Astrocyte (in vitro differentiated cells and primary cell): ENCODE results near the gene HLCS. TPM values are rescaled to one million over a fixed set of nuclear protein-coding genes. Genes with fewer than 3 reads are reported as not detected.

ENCODE experiments used
- DNase-seq: peaks from one replicate; pipeline ENCODE4 v3.0.0-alpha.2; 2010; ENCODE audit warnings: low read depth
- FAIRE-seq: peaks from 2 replicates; lab custom pipeline; 2011; peaks lifted over from hg19 to GRCh38; lab: Jason Lieb, UNC
- H2AFZ ChIP-seq: 2 replicates; pipeline ENCODE4 v1.6.0; 2012; ENCODE audit warnings: low read depth, low read length, inconsistent platforms
- H3K27ac ChIP-seq: 2 replicates; pipeline ENCODE4 v1.5.1; 2011; ENCODE audit warnings: low read depth, low read length, inconsistent platforms
- H3K27me3 ChIP-seq: 2 replicates; pipeline ENCODE4 v1.6.0; 2011; ENCODE audit warnings: low read length, inconsistent platforms; ENCODE audit not compliant: insufficient read depth
- H3K36me3 ChIP-seq: 2 replicates; pipeline ENCODE4 v1.5.1; 2011; ENCODE audit warnings: low read length, inconsistent platforms; ENCODE audit not compliant: insufficient read depth
- H3K4me1 ChIP-seq: 2 replicates; pipeline ENCODE4 v1.5.1; 2011; ENCODE audit warnings: low read length, inconsistent platforms; ENCODE audit not compliant: insufficient read depth
- H3K4me2 ChIP-seq: 2 replicates; pipeline ENCODE4 v1.6.0; 2012; ENCODE audit warnings: low read length, inconsistent platforms
- H3K4me3 ChIP-seq: 2 replicates; pipeline ENCODE4 v1.5.1; 2011; ENCODE audit warnings: low read depth, mild to moderate bottlenecking, low read length, inconsistent platforms; ENCODE audit not compliant: insufficient read depth
- H3K79me2 ChIP-seq: 2 replicates; pipeline ENCODE4 v1.6.0; 2012; ENCODE audit warnings: mild to moderate bottlenecking, low read length, inconsistent platforms; ENCODE audit not compliant: insufficient read depth
- H3K9ac ChIP-seq: 2 replicates; pipeline ENCODE4 v1.6.0; 2012; ENCODE audit warnings: mild to moderate bottlenecking, low read length, inconsistent platforms
- H3K9me3 ChIP-seq: 2 replicates; pipeline ENCODE4 v1.5.1; 2012; ENCODE audit warnings: low read depth, mild to moderate bottlenecking, low read length, inconsistent platforms; ENCODE audit not compliant: insufficient read depth
- H4K20me1 ChIP-seq: 2 replicates; pipeline ENCODE4 v1.6.0; 2012; ENCODE audit warnings: low read length, inconsistent platforms; ENCODE audit not compliant: insufficient read depth
- H3K27ac Mint-ChIP-seq: one replicate; pipeline ENCODE4 v1.8.0; 2021; ENCODE audit warnings: mild to moderate bottlenecking, mixed read lengths; ENCODE audit not compliant: unreplicated experiment
- H3K27me3 Mint-ChIP-seq: one replicate; pipeline ENCODE4 v1.8.0; 2021; ENCODE audit warnings: low read depth, mixed read lengths; ENCODE audit not compliant: unreplicated experiment
- H3K36me3 Mint-ChIP-seq: one replicate; pipeline ENCODE4 v1.8.0; 2021; ENCODE audit warnings: low read depth, mixed read lengths; ENCODE audit not compliant: unreplicated experiment
- H3K4me1 Mint-ChIP-seq: one replicate; pipeline ENCODE4 v1.8.0; 2021; ENCODE audit warnings: low read depth, mixed read lengths; ENCODE audit not compliant: unreplicated experiment
- H3K4me3 Mint-ChIP-seq: one replicate; pipeline ENCODE4 v1.8.0; 2021; ENCODE audit warnings: mild to moderate bottlenecking, moderate library complexity, mixed read lengths; ENCODE audit not compliant: unreplicated experiment
- H3K9me3 Mint-ChIP-seq: one replicate; pipeline ENCODE4 v1.8.0; 2021; ENCODE audit warnings: mild to moderate bottlenecking, mixed read lengths; ENCODE audit not compliant: unreplicated experiment
- EZH2 ChIP-seq: IDR thresholded peaks from 2 replicates; pipeline ENCODE4 v1.6.1; 2012; ENCODE audit warnings: mild to moderate bottlenecking, low read length, inconsistent platforms; ENCODE audit not compliant: insufficient read depth
- total RNA-seq: library from RNA; stranded (reverse); gene quantifications from 2 replicates; pipeline ENCODE4 v1.2.1, GENCODE V29; 2021
- TF ChIP-seq, protein P1 (sequence below): IDR thresholded peaks from 2 replicates; pipeline ENCODE4 v1.5.1; 2011; ENCODE audit warnings: low read depth, mild to moderate bottlenecking, inconsistent platforms, low read length, moderate library complexity; ENCODE audit not compliant: insufficient read depth

The HLCS gene
- total RNA-seq, 1 donor from 2014 or later, result 20.9 TPM

DNA sequence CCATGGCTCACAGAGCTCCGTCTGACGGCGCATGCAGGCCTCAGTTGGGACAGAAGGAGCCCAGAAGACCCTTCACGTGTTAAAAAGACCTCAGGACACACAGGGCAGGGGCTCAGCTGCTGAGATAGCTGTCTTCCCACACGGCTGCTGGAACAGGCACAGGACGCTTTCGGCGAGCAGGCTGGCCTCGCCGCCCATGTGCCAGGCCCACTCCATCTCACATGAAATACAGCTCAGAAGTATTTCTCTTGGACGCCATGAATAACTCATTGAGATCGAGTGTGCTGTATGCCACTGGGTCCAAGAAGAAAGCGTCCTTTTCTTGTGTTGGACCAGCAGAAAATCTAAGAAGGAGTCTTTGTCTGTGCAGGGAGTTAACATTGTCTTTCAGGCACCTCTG is 198.0 kb downstream of the HLCS start:
- peaks cover 21% of the 10 kb centered on the region for H3K4me1 ChIP-seq
- no peaks in the 10 kb centered on the region for H4K20me1 ChIP-seq
- H3K4me2 ChIP-seq, result peak overlapping the region; percentile 55
- Mint-ChIP-seq H3K9me3 (no peaks in the 10 kb centered on the region), H3K4me3 (no peak overlapping the region), H3K4me1 (peaks cover 3% of the 10 kb centered on the region), H3K36me3 (peaks cover 8% of the 10 kb centered on the region), H3K27ac (no peak overlapping the region), H3K27me3 (no peaks in the 10 kb centered on the region)
- no peaks in the 10 kb centered on the region for H3K36me3 ChIP-seq
- no peak for FAIRE-seq
- no peaks in the 10 kb centered on the region for H3K27me3 ChIP-seq
- no peak overlapping the region for H3K27ac ChIP-seq
- no peak overlapping the region for H3K4me3 ChIP-seq
- no peak overlapping the region for H2AFZ ChIP-seq
- no peaks in the 10 kb centered on the region for H3K79me2 ChIP-seq
- TF ChIP-seq, protein P1, sequence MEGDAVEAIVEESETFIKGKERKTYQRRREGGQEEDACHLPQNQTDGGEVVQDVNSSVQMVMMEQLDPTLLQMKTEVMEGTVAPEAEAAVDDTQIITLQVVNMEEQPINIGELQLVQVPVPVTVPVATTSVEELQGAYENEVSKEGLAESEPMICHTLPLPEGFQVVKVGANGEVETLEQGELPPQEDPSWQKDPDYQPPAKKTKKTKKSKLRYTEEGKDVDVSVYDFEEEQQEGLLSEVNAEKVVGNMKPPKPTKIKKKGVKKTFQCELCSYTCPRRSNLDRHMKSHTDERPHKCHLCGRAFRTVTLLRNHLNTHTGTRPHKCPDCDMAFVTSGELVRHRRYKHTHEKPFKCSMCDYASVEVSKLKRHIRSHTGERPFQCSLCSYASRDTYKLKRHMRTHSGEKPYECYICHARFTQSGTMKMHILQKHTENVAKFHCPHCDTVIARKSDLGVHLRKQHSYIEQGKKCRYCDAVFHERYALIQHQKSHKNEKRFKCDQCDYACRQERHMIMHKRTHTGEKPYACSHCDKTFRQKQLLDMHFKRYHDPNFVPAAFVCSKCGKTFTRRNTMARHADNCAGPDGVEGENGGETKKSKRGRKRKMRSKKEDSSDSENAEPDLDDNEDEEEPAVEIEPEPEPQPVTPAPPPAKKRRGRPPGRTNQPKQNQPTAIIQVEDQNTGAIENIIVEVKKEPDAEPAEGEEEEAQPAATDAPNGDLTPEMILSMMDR, result no peak
- no peak for TF ChIP-seq EZH2
- DNase-seq, result no peak
- H3K9me3 ChIP-seq, result no peaks in the 10 kb centered on the region
- H3K9ac ChIP-seq, result no peak overlapping the region

DNA sequence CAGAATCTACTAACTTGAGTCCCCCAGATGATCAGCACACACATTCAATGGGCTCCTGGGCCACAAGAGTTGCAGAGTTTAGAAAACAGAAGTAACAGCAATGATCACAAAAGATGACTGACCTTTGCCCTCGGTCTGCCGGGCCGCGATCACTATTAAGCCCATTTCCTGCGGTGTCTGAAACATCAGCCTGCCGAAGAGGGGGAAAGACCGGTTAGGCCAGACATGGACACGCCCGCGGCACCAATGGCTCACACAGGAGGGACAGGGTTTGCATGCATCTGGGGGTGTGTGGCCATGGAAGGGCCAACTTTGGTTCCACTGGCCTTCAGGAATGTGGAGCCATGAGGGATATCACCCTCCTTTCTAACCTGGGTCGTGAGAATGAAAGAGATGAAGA is 199.4 kb downstream of the HLCS start:
- Histone ChIP-seq H2AFZ (no peak overlapping the region), H3K4me2 (no peak overlapping the region), H4K20me1 (no peaks in the 10 kb centered on the region), H3K27me3 (no peaks in the 10 kb centered on the region), H3K27ac (no peak overlapping the region), H3K9ac (no peak overlapping the region), H3K79me2 (no peaks in the 10 kb centered on the region), H3K9me3 (no peaks in the 10 kb centered on the region), H3K4me1 (peaks cover 14% of the 10 kb centered on the region), H3K36me3 (no peaks in the 10 kb centered on the region), H3K4me3 (no peak overlapping the region)
- no peak for TF ChIP-seq EZH2
- TF ChIP-seq, protein P1, result no peak
- H3K4me1 Mint-ChIP-seq, result peaks cover 3% of the 10 kb centered on the region
- no peaks in the 10 kb centered on the region for H3K27me3 Mint-ChIP-seq
- H3K27ac Mint-ChIP-seq, result no peak overlapping the region
- FAIRE-seq, result no peak
- H3K36me3 Mint-ChIP-seq, result peaks cover 13% of the 10 kb centered on the region
- H3K9me3 Mint-ChIP-seq, result no peaks in the 10 kb centered on the region
- no peak for DNase-seq
- H3K4me3 Mint-ChIP-seq, result no peak overlapping the region

DNA sequence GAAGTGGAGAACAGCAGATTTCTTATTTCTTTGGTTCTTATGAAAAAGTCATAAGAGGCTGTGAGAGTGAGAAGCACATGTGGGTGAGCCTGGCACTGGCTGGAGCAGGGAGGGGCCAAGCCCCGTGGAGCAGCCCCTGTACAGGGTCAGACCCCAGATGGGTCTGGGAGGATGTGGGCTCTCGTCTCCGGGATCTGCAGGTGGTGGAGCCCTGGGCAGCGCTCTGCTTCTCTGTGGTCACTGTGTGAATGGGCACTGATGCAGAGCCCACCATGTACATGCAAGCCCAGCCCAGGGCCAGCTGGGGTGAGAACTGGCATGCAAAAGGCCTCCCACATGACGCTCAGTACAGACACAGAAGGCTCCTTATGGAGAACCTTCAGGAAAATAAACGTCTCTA is 200.0 kb downstream of the HLCS start:
- Mint-ChIP-seq H3K36me3 (peaks cover 13% of the 10 kb centered on the region), H3K4me3 (no peak overlapping the region), H3K27me3 (no peaks in the 10 kb centered on the region), H3K9me3 (no peaks in the 10 kb centered on the region), H3K4me1 (peaks cover 3% of the 10 kb centered on the region), H3K27ac (no peak overlapping the region)
- DNase-seq (no peak), FAIRE-seq (no peak)
- no peak overlapping the region for H3K27ac ChIP-seq
- H3K36me3 ChIP-seq, result no peaks in the 10 kb centered on the region
- H3K27me3 ChIP-seq, result no peaks in the 10 kb centered on the region
- H2AFZ ChIP-seq, result no peak overlapping the region
- H3K9ac ChIP-seq, result no peak overlapping the region
- peaks cover 14% of the 10 kb centered on the region for H3K4me1 ChIP-seq
- H3K9me3 ChIP-seq, result no peaks in the 10 kb centered on the region
- H4K20me1 ChIP-seq, result no peaks in the 10 kb centered on the region
- H3K79me2 ChIP-seq, result no peaks in the 10 kb centered on the region
- H3K4me2 ChIP-seq, result no peak overlapping the region
- no peak overlapping the region for H3K4me3 ChIP-seq
- TF ChIP-seq, protein P1, result no peak
- TF ChIP-seq EZH2, result no peak
